Neural crest cell (in vitro differentiated cells): ENCODE data around the gene MOV10L1. TPM values are rescaled to one million over a fixed set of nuclear protein-coding genes. Genes with fewer than 3 reads are reported as not detected.

Experiments
- DNase-seq: peaks from one replicate; pipeline ENCODE4 v3.0.0; 2021; ENCODE audit warnings: low read depth, mixed read lengths, low spot score
- H3K27ac Mint-ChIP-seq: one replicate; pipeline ENCODE4 v1.8.0; 2021; ENCODE audit warnings: mild to moderate bottlenecking, mixed read lengths; ENCODE audit not compliant: unreplicated experiment
- H3K27me3 Mint-ChIP-seq: 2 replicates; pipeline ENCODE4 v1.8.0; 2021; ENCODE audit warnings: low read depth, mild to moderate bottlenecking, mixed read lengths
- H3K36me3 Mint-ChIP-seq: 2 replicates; pipeline ENCODE4 v1.8.0; 2021; ENCODE audit warnings: low read depth, mild to moderate bottlenecking, mixed read lengths
- H3K4me1 Mint-ChIP-seq: 2 replicates; pipeline ENCODE4 v1.8.0; 2021; ENCODE audit warnings: mixed read lengths
- H3K4me3 Mint-ChIP-seq: one replicate; pipeline ENCODE4 v1.8.0; 2021; ENCODE audit warnings: mild to moderate bottlenecking, mixed read lengths
- H3K9me3 Mint-ChIP-seq: 2 replicates; pipeline ENCODE4 v1.8.0; 2021; ENCODE audit warnings: mixed read lengths
- CTCF ChIP-seq: fragments of 200-600 bp; sonication (generic); conservative IDR thresholded peaks from 2 replicates; pipeline ENCODE4 v1.5.0; 2021; ENCODE audit warnings: antibody characterized with exemption, mild to moderate bottlenecking
- total RNA-seq: library from RNA; stranded (reverse); gene quantifications from 2 replicates; pipeline ENCODE4 v1.2.1, GENCODE V29; 2021

Gene MOV10L1
- total RNA-seq, 1 donor from 2014 or later, result not detected

DNA sequence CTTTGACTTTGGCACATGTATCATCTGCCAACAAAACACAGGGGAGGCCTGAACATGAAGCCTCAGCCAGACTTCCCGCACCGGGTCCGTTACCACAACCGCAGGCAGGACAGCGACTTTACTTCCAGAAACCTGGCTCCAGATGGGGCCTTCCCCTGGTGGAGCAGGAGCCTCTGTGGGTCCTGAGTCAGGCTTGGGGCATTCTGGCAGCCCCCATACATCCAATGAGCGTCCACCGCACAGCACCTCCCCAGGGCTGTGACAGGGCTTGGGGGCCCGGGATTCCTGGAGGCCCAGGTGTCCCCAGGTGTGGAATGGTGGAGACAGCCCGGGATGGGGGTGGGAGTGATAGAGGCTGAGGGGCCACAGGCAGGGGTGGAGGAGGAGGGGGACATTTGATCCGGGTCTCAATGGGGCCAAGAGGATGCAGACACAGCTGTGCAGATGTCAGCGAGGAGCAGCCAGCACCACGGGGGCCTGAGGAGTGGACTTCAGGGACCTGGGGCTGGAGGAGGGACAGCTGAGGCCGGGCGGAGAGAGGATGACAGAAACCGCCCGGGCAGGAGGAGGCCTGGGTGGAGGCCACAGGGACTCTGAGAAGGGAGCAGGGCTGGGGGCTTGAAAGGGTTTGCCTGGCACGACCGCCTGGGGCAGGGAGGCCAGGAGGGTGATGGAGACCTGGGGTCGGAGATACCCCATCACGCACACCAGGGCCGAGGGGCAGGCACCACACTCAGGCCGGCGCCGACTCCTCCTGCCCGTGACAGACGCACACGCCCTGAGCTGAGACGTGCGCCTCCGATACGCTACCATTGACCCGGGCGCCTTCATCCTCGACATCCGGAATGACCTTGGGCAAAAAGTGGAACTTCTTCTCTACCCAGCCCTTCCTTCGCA, 40.3 kb upstream of the MOV10L1 start:
- no peak for DNase-seq
- peaks cover 8% of the 10 kb centered on the region for H3K27me3 Mint-ChIP-seq

DNA sequence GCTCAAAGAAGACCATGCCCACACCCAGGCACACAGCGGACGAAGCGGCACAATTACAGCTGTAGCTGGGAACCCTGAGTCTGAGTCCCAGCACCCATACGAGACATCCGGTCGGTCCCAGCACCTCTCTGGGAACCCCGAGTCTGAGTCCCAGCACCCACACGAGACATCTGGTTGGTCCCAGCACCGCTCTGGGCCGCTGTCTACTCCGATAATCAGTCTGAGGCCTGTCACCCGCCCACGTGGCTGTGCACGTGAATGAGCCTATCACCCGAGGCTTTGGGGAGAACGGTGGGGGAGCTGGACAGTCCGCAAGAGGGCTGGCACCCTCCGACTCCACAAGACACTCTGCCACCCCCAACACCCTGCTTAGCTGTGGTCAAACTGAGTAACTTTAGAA, 37.9 kb upstream of the MOV10L1 start:
- H3K27me3 Mint-ChIP-seq, result peaks cover 11% of the 10 kb centered on the region
- no peak for TF ChIP-seq CTCF
- H3K27ac Mint-ChIP-seq, result no peak overlapping the region
- H3K4me3 Mint-ChIP-seq, result no peak overlapping the region
- DNase-seq, result no peak
- peaks cover 5% of the 10 kb centered on the region for H3K36me3 Mint-ChIP-seq
- H3K9me3 Mint-ChIP-seq, result peaks cover 5% of the 10 kb centered on the region
- no peaks in the 10 kb centered on the region for H3K4me1 Mint-ChIP-seq

More for the DNA sequence above, 40.3 kb upstream of the MOV10L1 start:
- peaks cover 5% of the 10 kb centered on the region for H3K9me3 Mint-ChIP-seq
- no peak overlapping the region for H3K4me3 Mint-ChIP-seq
- TF ChIP-seq CTCF, result no peak
- peaks cover 5% of the 10 kb centered on the region for H3K36me3 Mint-ChIP-seq
- H3K4me1 Mint-ChIP-seq, result no peaks in the 10 kb centered on the region
- H3K27ac Mint-ChIP-seq, result no peak overlapping the region

GRCh38 chr22:50053861-50054260, 35.9 kb upstream of the MOV10L1 start:
- DNase-seq, result no peak
- Mint-ChIP-seq H3K27me3 (peaks cover 12% of the 10 kb centered on the region), H3K4me3 (no peak overlapping the region), H3K36me3 (peaks cover 5% of the 10 kb centered on the region), H3K9me3 (peaks cover 5% of the 10 kb centered on the region), H3K27ac (no peak overlapping the region), H3K4me1 (peaks cover under 1% of the 10 kb centered on the region)
- TF ChIP-seq CTCF, result no peak

- H3K36me3 Mint-ChIP-seq, result peaks cover 5% of the 10 kb centered on the region
- no peak overlapping the region for H3K4me3 Mint-ChIP-seq
Measured at GRCh38 chr22:50056214-50056972, 33.4 kb upstream of the MOV10L1 start.

More at GRCh38 chr22:50056214-50056972, 33.4 kb upstream of the MOV10L1 start:
- peaks cover 23% of the 10 kb centered on the region for H3K27me3 Mint-ChIP-seq
- DNase-seq, result no peak
- H3K4me1 Mint-ChIP-seq, result peaks cover 14% of the 10 kb centered on the region
- no peak overlapping the region for H3K27ac Mint-ChIP-seq
- peaks cover 5% of the 10 kb centered on the region for H3K9me3 Mint-ChIP-seq
- TF ChIP-seq CTCF, result no peak
